Left ventricle myocardium inferior (tissue), 1 donor: ENCODE measurements around the gene REEP5. TPM values are rescaled to one million over a fixed set of nuclear protein-coding genes. Genes with fewer than 3 reads are reported as not detected.
A peak's percentile ranks its signal among the peaks of the same experiment; 100 is the strongest.
"Not testable (repeated sequence)": the region's sequence is repeated elsewhere in the genome, so short reads cannot be mapped to it uniquely, and the experiment has no call there.

Experiments used
- DNase-seq: peaks from one replicate; pipeline ENCODE4 v3.0.0-alpha.2; 2020
- H3K27ac ChIP-seq: fragments of 200-600 bp; replicated peaks from 2 replicates; pipeline ENCODE4 v1.8.0; 2021
- H3K27me3 ChIP-seq: fragments of 200-600 bp; 2 replicates; pipeline ENCODE4 v1.8.0; 2021; ENCODE audit warnings: low read depth
- H3K36me3 ChIP-seq: fragments of 200-600 bp; 2 replicates; pipeline ENCODE4 v1.8.0; 2021
- H3K4me1 ChIP-seq: fragments of 200-600 bp; 2 replicates; pipeline ENCODE4 v1.8.0; 2021
- H3K4me3 ChIP-seq: fragments of 200-600 bp; 2 replicates; pipeline ENCODE4 v1.8.0; 2021; ENCODE audit warnings: mild to moderate bottlenecking, moderate library complexity
- H3K9me3 ChIP-seq: fragments of 200-600 bp; replicated peaks from 2 replicates; pipeline ENCODE4 v1.8.0; 2021
- CTCF ChIP-seq: fragments of 200-600 bp; IDR thresholded peaks from 2 replicates; pipeline ENCODE4 v1.8.0; 2021; ENCODE audit warnings: antibody characterized with exemption, mild to moderate bottlenecking, borderline replicate concordance
- intact Hi-C: fragments of 100-400 bp; cut with micrococcal nuclease; formaldehyde crosslinking; loops from one replicate; pipeline ENCODE4 v1.11.0; 2022
- total RNA-seq: library from RNA; stranded (reverse); fragmentation: NEBNext Ultra II Directional; extraction: Animal tissue kit (Norgen Biotek cat#: 25700); gene quantifications from one replicate; pipeline ENCODE4 v1.2.1, GENCODE V29; 2021
- donor health status: DM: no; HTN: yes; CAD: no; lungs with severe emphysema.

The REEP5 gene
- total RNA-seq, 1 donor from 2014 or later = 137 TPM

- Histone ChIP-seq H3K9me3 (no peaks in the 10 kb centered on the region), H3K27ac (peak overlapping the region; percentile 78), H3K4me3 (no peak overlapping the region), H3K4me1 (peaks cover 44% of the 10 kb centered on the region), H3K27me3 (no peaks in the 10 kb centered on the region), H3K36me3 (peaks cover 55% of the 10 kb centered on the region)
- intact Hi-C loops = no loop called here
- DNase-seq = no peak
- TF ChIP-seq CTCF = no peak
Observed at GRCh38 chr5:112895682-112896081, 26.3 kb downstream of the REEP5 start.

GRCh38 chr5:112892776-112893175, 29.3 kb downstream of the REEP5 start:
- DNase-seq = no peak
- H3K4me3 ChIP-seq = no peak overlapping the region
- no peaks in the 10 kb centered on the region for H3K27me3 ChIP-seq
- intact Hi-C loops = no loop called here
- H3K27ac ChIP-seq = no peak overlapping the region
- H3K4me1 ChIP-seq = peaks cover 38% of the 10 kb centered on the region
- TF ChIP-seq CTCF = no peak
- peaks cover 37% of the 10 kb centered on the region for H3K36me3 ChIP-seq
- no peaks in the 10 kb centered on the region for H3K9me3 ChIP-seq

GRCh38 chr5:112892066-112892465, 30.0 kb downstream of the REEP5 start:
- H3K4me3 ChIP-seq, H3K27ac ChIP-seq, DNase-seq, H3K9me3 ChIP-seq, intact Hi-C loops, H3K27me3 ChIP-seq: not testable (repeated sequence)
- peaks cover 36% of the 10 kb centered on the region for H3K36me3 ChIP-seq
- H3K4me1 ChIP-seq = peaks cover 37% of the 10 kb centered on the region

GRCh38 chr5:112886975-112887374, 35.1 kb downstream of the REEP5 start:
- H3K4me1 ChIP-seq = peaks cover 38% of the 10 kb centered on the region
- intact Hi-C loops = no loop called here
- no peaks in the 10 kb centered on the region for H3K27me3 ChIP-seq
- H3K4me3 ChIP-seq = no peak overlapping the region
- no peak overlapping the region for H3K27ac ChIP-seq
- no peak for TF ChIP-seq CTCF
- no peak for DNase-seq
- no peaks in the 10 kb centered on the region for H3K9me3 ChIP-seq
- H3K36me3 ChIP-seq = peaks cover 62% of the 10 kb centered on the region

GRCh38 chr5:112885001-112885400, 37.0 kb downstream of the REEP5 start:
- H3K36me3 ChIP-seq = peaks cover 65% of the 10 kb centered on the region
- peak; percentile 20 for DNase-seq
- intact Hi-C loops = no loop called here

GRCh38 chr5:112883192-112883591, 38.8 kb downstream of the REEP5 start:
- Histone ChIP-seq H3K9me3 (no peaks in the 10 kb centered on the region), H3K27me3 (no peaks in the 10 kb centered on the region), H3K4me3 (no peak overlapping the region), H3K27ac (peak overlapping the region; percentile 18), H3K36me3 (peaks cover 79% of the 10 kb centered on the region), H3K4me1 (peaks cover 65% of the 10 kb centered on the region)
- no peak for DNase-seq
- intact Hi-C loops = no loop called here
- no peak for TF ChIP-seq CTCF

More at GRCh38 chr5:112885001-112885400, 37.0 kb downstream of the REEP5 start:
- Histone ChIP-seq H3K27me3 (no peaks in the 10 kb centered on the region), H3K9me3 (no peaks in the 10 kb centered on the region), H3K4me3 (no peak overlapping the region), H3K27ac (peak overlapping the region; percentile 31), H3K4me1 (peaks cover 51% of the 10 kb centered on the region)
- TF ChIP-seq CTCF = no peak
